ENCODE data around the gene SLC25A39.

DNA sequence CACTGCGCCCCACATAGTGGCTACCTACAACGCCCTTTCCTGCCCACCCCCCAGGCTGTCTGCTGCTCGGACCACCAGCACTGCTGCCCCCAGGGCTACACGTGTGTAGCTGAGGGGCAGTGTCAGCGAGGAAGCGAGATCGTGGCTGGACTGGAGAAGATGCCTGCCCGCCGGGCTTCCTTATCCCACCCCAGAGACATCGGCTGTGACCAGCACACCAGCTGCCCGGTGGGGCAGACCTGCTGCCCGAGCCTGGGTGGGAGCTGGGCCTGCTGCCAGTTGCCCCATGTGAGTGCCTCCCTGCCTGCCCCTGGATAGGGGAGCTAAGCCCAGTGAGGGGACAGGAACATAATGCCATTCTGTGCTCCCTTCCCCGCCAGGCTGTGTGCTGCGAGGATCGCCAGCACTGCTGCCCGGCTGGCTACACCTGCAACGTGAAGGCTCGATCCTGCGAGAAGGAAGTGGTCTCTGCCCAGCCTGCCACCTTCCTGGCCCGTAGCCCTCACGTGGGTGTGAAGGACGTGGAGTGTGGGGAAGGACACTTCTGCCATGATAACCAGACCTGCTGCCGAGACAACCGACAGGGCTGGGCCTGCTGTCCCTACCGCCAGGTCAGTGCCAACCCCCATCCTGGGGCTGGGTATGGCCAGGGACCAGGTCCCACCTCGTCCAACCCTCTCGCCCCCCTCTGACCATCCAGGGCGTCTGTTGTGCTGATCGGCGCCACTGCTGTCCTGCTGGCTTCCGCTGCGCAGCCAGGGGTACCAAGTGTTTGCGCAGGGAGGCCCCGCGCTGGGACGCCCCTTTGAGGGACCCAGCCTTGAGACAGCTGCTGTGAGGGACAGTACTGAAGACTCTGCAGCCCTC, 27.6 kb upstream of the SLC25A39 start:
- TF ChIP-seq GATA3 (IDR thresholded peaks at IDR 0.05; ENCODE audit: low read depth, low read length) (no peak), GATA2 (IDR thresholded peaks at IDR 0.05; ENCODE audit: low read depth, low read length) (no peak)

All from SH-SY5Y (cell line).